ENCODE data around the gene BAZ2B. TPM values are rescaled to one million over a fixed set of nuclear protein-coding genes. Genes with fewer than 3 reads are reported as not detected.

BAZ2B gene
- total and polyA plus RNA-seq, 4 donors: 18.3 to 266 (median 39.5) TPM

DNA sequence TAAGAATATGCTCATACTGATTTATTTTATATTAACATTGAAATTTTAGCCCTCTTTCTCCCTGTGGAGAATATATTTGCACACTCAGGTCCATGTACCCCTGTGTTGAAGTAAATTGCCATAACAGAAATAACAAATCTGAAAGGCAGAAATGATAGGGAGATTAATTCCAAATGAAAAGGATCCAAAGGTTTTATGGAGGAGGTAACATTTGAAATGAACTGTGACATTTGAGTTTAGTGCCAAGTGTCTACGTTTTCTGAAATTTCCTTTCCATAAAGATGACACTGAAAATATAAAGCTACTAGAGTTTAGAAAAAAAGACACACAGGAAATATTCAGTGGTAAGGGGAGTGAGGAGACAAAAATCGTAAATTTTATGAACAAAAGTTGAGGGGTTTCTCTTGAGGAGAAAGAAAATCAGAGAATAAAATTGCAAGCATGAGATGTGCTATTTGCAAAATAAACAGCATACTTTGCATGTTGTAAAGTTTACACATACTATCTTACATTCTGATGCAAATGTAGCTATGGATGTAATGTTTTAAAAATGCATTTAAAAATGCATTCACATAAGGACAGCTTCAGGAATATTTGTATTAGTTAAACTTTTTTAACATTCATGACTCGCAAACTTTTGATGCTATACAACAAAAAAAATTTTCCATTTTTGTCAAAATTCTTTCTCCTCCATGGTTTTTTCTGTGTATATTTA is 69.5 kb downstream of the BAZ2B start:
- H3K9me3 ChIP-seq (ENCODE audit: control insufficient read depth in 4 of 4, insufficient read depth in 3 of 4, low read length in 3 of 4): peaks cover 0 to 11% (median 1%) of the 10 kb centered on the region in 4 donors
- TF ChIP-seq, protein P1, sequence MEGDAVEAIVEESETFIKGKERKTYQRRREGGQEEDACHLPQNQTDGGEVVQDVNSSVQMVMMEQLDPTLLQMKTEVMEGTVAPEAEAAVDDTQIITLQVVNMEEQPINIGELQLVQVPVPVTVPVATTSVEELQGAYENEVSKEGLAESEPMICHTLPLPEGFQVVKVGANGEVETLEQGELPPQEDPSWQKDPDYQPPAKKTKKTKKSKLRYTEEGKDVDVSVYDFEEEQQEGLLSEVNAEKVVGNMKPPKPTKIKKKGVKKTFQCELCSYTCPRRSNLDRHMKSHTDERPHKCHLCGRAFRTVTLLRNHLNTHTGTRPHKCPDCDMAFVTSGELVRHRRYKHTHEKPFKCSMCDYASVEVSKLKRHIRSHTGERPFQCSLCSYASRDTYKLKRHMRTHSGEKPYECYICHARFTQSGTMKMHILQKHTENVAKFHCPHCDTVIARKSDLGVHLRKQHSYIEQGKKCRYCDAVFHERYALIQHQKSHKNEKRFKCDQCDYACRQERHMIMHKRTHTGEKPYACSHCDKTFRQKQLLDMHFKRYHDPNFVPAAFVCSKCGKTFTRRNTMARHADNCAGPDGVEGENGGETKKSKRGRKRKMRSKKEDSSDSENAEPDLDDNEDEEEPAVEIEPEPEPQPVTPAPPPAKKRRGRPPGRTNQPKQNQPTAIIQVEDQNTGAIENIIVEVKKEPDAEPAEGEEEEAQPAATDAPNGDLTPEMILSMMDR (IDR thresholded peaks at IDR 0.05; ENCODE audit: control extremely low read depth, extremely low read depth): no peak
- 78 to 87% methylated on average over 3 of the region's 3 CpGs for WGBS, 2 donors
- H3K9ac ChIP-seq (ENCODE audit: insufficient read depth in 1 of 2, low read length in 2 of 2): no peak overlapping the region
- H3K4me1 ChIP-seq (ENCODE audit: control insufficient read depth in 5 of 5, insufficient read depth in 5 of 5, low read length in 5 of 5): no peaks in the 10 kb centered on the region
- no peaks in the 10 kb centered on the region for H3K27me3 ChIP-seq (ENCODE audit: control insufficient read depth in 3 of 3, insufficient read depth in 3 of 3, low read length in 2 of 3)
- peaks cover 1 to 7% (median 5%) of the 10 kb centered on the region in 4 donors for H3K36me3 ChIP-seq (ENCODE audit: control insufficient read depth in 4 of 4, insufficient read depth in 4 of 4, low read length in 4 of 4)
- H3K27ac ChIP-seq (ENCODE audit: low read depth in 1 of 2, low read length in 1 of 2): no peak overlapping the region
- ATAC-seq (ENCODE audit: insufficient read depth, low FRiP score): no peak
- H3K4me3 ChIP-seq: no peak overlapping the region
- peak in 2 of 3 donors; percentile 16 to 21 for DNase-seq

DNA sequence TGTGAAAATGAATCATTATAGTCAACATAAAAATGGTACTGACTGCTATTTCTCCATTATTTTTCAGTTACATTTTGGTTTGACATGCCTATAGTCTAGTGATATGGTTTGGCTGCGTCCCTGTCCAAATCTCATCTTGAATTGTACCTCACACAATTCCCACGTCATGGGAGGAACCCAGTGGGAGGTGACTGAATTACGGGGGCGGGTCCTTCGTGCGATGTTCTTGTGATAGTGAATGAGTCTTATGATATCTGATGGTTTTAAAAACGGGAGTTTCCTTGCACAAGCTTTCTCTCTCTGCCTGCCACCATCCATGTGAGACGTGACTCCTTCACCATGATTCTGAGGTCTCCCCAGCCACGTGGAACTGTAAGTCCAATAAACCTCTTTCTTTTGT is 70.3 kb downstream of the BAZ2B start:
- TF ChIP-seq, protein P1 (IDR thresholded peaks at IDR 0.05; ENCODE audit: control extremely low read depth, extremely low read depth): no peak
- H3K9ac ChIP-seq (ENCODE audit: insufficient read depth in 1 of 2, low read length in 2 of 2): no peak overlapping the region
- 72 to 76% methylated on average over 9 of the region's 9 CpGs for WGBS, 2 donors

DNA sequence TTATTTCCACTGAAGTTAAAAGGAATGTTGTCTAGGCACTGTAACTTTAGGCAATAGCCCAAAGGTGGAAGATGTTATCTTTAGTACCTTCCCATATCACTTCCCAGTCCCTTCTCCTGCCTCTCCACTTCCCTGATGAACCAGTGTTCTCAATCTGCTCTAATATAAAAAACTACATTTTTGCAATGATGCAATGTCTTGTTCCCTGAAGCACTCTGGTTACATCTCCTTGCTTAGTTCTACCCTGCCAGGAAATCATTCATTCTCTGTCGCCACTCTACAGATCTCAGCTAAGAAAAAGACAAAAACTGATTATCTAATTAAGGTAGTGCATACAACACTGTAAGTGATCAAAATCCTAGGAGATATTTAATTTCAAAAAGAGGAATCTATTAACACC is 71.3 kb downstream of the BAZ2B start:
- ATAC-seq (ENCODE audit: insufficient read depth, low FRiP score) (no peak), DNase-seq (no peak)
- TF ChIP-seq, protein P1 (IDR thresholded peaks at IDR 0.05; ENCODE audit: control extremely low read depth, extremely low read depth): no peak
- Histone ChIP-seq H3K4me1 (ENCODE audit: control insufficient read depth in 5 of 5, insufficient read depth in 5 of 5, low read length in 5 of 5) (no peaks in the 10 kb centered on the region), H3K9ac (ENCODE audit: insufficient read depth in 1 of 2, low read length in 2 of 2) (no peak overlapping the region), H3K27ac (ENCODE audit: low read depth in 1 of 2, low read length in 1 of 2) (no peak overlapping the region), H3K36me3 (ENCODE audit: control insufficient read depth in 4 of 4, insufficient read depth in 4 of 4, low read length in 4 of 4) (peaks cover 3 to 15% (median 9%) of the 10 kb centered on the region in 4 donors), H3K4me3 (no peak overlapping the region), H3K9me3 (ENCODE audit: control insufficient read depth in 4 of 4, insufficient read depth in 3 of 4, low read length in 3 of 4) (peaks cover 0 to 11% (median 1%) of the 10 kb centered on the region in 4 donors), H3K27me3 (ENCODE audit: control insufficient read depth in 3 of 3, insufficient read depth in 3 of 3, low read length in 2 of 3) (no peaks in the 10 kb centered on the region)
- WGBS, 2 donors: 71 to 93% methylated on average over 1 of the region's 1 CpG

More for the DNA sequence above, 70.3 kb downstream of the BAZ2B start:
- no peak for ATAC-seq (ENCODE audit: insufficient read depth, low FRiP score)
- no peak for DNase-seq
- Histone ChIP-seq H3K27ac (ENCODE audit: low read depth in 1 of 2, low read length in 1 of 2) (no peak overlapping the region), H3K36me3 (ENCODE audit: control insufficient read depth in 4 of 4, insufficient read depth in 4 of 4, low read length in 4 of 4) (peaks cover 3 to 12% (median 6%) of the 10 kb centered on the region in 4 donors), H3K9me3 (ENCODE audit: control insufficient read depth in 4 of 4, insufficient read depth in 3 of 4, low read length in 3 of 4) (peaks cover 0 to 11% (median 1%) of the 10 kb centered on the region in 4 donors), H3K4me1 (ENCODE audit: control insufficient read depth in 5 of 5, insufficient read depth in 5 of 5, low read length in 5 of 5) (no peaks in the 10 kb centered on the region), H3K4me3 (no peak overlapping the region), H3K27me3 (ENCODE audit: control insufficient read depth in 3 of 3, insufficient read depth in 3 of 3, low read length in 2 of 3) (no peaks in the 10 kb centered on the region)
